Kidney capillary endothelial cell (primary cell): Measurements from ENCODE around the gene PSMD12.

Source experiments
- DNase-seq: peaks from one replicate; pipeline ENCODE4 v3.0.0-alpha.2; 2018; ENCODE audit warnings: low spot score

The PSMD12 gene

DNA sequence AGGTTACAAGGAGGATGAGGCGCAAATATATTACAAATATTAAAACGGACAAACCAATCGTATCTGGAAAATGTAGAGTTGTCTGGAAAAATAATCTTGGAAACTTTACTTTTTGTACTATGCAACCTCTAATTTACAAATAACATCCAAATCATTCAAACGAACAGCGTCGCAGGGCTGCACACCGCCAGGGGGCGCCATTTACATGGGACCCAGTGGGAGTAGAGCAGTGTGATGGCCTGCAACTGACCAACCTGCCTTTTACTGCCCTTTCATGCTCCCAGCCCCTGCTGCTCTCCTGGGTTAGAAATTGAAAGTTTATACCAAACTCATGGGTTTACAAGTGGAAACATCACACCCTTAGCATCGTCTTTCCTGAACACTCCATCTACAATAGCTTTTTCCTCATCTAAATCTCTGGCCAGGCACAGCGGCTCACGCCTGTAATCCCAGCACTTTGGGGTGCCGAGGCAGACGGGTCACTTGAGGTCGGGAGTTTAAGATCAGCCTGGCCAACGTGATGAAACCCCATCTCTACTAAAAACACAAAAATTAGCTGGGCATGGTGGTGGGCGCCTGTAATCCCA is 20.7 kb upstream of the PSMD12 start:
- DNase-seq = no peak

DNA sequence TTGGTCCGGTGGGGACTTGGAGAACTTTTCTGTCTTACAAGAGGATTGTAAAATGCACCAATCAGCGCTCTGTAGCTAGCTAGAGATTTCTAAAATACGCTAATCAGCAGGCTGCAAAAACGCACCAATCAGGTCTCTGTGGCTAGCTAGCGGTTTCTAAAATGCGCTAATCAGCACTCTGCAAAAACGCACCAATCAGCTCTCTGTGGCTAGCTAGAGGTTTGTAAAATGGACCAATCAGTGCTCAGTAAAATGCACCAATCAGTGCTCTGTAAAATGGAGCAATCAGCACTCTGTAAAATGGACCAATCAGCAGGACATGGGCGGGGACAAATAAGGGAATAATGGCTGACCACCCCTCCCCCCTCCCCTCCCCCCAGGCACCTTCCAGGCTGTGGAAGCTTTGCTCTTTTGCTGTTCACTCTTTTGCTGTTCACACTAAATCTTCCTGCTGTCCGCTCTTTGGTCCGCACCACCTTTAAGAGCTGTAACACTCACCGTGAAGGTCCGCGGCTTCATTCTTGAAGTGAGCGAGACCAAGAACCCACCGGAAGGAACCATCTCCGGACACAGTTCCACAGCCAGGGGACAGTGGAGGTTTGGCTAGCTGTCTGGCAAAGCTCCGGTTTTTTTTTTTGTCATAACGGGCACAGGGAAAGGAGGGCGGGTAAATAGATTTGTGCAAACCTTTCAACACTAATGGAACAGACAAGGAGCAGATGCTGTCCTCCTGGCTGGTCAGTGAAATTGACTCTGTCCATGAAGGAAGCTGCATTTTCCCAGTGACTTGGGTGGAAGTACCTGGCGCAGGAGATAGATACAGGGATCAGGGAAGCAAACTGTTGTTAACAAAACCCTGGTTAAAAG is 19.0 kb upstream of the PSMD12 start:
- DNase-seq = no peak

DNA sequence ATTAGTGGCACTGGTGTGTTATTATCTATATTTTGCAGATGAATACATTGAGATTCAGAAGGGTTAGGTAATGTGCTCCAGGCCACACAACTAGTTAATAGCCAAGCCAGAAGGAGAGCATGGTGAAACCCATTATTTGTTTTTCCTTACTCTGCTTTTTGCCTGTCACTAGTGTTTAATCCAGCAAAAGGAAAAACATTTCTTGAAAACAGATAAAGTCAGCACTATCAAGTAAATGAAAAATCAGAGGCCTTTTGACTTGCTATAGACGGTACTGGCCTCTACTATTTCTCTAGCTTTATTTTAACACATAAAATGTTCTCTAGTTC is 15.5 kb upstream of the PSMD12 start:
- DNase-seq = no peak

DNA sequence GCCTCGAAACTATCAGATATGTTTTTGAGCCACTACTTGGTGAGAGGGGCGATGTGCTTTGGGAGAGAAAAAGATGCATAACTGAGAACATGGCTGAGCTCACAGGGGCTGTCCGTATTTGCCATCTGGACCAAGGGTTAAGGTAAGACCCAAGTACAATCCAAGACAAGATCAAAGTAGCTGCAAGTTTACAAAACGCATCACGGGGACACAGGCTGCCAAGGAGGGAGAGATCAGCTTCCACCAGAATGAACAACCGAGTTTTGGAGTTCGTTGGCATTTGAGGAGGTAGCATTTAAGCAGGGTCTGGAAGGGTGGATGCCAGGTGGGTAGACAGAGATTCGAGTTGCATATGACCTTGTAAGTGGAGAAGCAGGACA is 12.9 kb upstream of the PSMD12 start:
- no peak for DNase-seq

DNA sequence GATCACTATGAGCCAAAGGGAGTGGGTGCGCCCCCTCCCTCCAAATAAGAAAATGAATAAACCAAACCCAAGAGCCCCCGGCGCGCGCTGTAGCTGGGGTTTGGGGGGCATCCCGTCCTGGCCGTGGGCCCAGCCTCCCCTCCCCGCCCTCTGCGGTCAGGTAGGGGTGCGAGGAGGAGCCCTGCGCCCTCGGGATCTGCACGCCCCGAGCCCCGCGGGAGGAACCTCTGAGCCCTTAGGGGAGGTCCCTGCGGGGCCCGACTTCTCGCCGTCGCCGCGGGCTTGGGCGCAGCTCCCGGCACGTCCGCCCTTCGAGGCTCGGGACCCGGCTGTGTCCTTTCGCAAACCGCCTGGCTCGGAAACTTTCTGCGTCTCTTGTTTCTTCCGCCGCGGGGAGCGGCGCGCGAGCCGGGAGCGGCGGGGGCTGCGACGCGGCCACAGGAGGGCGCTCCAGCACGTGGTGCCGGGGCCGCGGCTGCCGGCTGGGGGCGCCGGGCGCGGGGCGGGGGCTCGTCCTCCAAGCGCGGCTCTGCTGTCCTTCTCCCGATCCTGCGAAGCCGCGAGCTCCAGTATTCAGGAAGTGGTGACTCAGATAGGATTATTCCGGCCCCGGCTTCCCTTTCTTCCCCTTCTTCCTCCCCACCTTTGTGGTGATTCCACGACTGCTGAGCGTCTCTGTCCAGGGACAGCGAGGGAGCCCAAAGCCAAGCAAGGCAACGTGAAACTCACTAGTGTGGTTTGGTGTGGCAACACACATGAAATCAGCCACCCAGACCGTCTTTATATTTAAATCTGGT is 12.3 kb upstream of the PSMD12 start:
- peak; percentile 66 for DNase-seq

DNA sequence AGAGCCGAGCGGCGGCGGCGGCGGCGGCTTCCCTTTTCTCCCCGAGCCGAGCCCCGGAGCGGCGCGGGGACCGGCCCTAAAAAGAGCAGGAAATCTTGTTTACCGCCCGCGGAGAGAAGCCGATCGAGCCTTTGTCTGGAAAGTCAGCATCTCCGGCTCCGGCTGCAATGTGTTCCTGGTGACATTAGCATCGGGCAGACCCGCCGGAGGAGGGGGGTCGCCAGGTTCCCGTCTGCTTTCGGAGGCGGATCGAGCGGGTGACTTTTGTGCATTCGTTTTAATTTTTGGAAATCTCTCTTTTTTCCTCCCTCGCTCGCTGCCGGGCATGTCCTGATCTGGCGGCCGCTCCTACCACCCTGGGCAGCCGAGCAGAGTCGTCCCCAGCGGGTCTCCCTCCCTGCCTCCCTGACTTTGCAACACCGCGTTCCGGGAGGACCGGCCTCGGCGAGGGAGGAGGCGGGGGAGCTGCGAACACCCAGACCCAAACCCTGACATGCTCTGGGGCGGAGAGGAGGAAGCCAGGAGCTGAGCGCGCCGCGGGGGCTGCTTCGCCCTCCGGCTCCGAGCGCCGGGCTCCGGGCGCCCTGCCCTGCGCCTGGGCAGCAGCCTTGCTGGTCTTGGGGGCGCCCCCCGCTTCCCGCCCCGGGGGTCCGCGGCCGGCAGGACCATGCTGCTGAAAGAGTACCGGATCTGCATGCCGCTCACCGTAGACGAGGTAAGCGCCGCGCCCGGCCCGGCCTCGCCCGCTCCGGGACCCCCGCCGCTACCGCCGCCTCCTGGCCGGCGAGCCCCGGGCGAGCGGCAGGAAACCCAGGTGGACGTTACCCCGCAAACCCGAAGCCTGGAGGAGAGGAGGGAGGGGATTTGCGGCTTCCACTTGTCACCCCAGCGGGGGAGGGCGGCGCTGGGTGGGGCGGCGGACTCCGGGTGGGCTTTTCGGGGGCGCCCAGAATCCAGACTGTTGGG is 11.4 kb upstream of the PSMD12 start:
- DNase-seq = no peak

DNA sequence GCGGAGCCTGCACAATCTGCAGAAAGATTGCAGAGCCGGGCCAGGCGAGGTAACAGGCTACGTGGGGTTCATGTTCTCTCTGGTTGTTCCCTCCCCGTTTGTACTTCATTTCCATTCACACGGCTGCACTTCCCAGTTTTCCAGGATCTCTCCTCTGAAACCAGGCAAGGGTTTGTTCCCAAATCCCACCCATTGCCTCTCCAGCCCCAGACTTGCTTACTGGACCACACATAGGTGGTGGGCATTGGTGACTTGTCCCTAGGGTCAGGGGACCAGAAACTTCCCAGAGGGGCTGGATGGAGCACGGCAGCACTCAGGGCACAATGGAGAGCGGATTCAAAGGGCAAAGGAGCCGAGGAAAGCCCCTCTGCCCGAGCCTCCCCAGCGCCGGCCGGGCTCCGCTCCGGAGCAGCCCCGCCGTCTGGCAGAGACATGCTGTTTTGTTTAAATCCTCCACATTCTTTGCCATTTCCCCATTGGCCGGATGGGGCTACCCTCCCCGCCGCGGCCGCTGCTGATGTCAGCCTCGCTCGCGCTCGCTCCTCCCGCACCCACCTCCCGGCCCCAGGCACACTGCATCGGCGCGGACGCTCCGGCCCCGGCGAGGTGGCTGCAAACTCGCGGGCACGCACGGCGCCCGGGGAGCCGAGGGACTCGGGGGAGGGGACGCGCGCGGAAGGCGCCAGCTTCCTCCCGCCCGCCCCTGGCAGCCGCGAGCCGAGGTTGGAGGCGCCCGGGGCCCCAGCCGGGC is 10.5 kb upstream of the PSMD12 start, which contains the start of gene PITPNC1:
Gene PITPNC1 (plus strand): TSS at position 545 of the 751 bp plus-strand sequence.
- peak; percentile 80 for DNase-seq

DNA sequence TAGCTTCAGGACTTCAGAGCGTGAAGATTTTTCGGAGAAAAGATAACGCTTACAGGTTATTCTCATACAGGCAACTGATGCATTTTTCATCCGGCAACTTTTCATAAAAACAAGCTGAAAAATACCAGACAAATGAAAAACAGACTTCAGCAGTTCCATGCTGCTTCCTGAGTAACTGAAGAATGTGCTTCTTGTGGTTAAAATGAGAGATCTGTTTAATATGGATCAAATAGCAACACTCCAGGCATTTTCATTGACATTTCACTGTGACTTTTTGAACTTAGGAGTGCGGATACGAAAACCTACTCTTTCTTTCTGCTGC is 10.0 kb upstream of the PSMD12 start:
- DNase-seq = no peak

DNA sequence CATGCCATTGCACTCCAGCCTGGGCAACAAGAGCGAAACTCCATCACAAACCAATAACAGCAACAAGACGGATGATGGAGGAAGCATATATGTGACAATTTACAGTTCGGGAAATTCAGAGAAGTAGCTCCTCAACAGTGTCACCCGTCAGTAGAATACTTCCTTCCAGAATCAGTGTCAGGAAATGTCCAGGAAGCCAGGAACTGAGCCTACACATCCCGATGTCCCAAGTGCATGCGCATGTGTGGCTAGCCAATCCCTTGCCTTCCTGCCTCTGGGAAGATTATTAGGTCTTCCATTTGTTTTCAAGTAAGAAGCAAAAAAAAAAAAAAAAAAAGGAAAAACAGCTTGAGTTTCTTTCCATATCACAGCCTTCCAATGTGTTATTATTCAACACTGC is 9.3 kb upstream of the PSMD12 start:
- DNase-seq = peak; percentile 66

DNA sequence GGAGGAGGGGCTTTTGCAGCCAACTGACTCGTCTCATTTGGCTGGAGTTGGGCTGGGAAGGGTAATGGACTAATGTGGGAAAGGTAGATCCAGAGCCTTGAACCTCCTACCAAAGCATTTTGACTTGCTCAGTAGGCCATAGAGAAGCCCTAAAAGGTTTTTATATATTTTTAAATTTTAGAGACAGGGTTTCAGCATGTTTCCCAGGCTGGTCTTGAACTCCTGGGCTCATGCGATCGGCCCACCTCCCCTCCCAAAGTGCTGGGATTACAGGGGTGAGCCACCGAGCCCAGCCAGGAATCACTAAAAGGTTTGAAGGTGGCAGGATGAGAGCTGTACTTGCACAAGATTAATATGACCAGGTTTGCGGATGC is 8.7 kb upstream of the PSMD12 start:
- no peak for DNase-seq

DNA sequence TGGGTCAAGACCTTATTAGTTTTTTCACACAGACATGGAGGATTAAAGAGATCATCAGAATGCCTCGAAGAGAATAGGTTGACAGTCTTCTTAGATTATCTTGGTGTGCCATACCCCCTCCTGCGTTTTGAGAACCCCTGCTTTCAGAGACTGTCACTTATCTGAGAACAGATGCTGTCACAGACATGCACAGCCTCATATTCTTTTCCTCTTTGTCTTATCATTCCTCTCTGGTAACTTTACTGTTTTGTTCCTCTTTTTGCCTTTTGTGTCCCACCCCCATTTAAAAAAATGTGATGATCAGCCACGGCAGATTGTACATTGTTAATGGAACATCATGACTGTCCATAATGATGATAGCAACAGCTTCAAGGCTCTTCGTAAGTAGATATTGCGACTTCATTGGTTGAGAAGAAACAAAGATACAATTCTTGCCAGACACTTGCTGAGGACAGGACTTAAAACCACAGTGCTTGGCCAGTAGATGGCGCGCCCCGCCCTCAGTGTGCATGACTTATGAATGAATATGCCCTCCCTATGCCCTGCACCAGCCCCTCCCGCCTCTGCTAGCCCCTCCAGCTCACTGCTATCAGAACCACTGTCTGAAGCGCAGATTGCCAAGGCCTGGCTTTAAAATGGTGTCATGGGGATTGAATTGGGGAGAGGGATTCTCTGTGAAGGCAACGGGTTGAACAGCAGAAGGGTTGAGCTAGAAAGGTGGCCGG is 8.1 kb upstream of the PSMD12 start:
- peak; percentile 84 for DNase-seq

DNA sequence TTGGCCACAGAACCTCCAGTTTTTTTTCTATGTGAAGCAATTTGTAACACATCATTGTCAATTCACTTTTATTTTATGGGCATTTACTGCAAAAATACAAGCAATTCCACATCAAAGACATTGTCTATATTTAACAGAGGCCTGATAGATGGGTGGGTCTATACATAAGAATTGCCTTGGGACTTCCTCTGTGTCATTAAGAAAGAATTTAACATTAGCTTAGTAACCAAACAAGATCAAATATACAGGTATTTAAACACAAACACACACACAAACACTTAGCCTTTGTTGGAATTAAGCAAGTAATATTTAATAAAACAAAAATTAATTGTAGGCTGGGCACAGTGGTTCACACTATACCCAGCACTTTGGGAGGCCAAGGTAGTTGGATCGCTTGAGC is 6.4 kb upstream of the PSMD12 start:
- peak; percentile 21 for DNase-seq

DNA sequence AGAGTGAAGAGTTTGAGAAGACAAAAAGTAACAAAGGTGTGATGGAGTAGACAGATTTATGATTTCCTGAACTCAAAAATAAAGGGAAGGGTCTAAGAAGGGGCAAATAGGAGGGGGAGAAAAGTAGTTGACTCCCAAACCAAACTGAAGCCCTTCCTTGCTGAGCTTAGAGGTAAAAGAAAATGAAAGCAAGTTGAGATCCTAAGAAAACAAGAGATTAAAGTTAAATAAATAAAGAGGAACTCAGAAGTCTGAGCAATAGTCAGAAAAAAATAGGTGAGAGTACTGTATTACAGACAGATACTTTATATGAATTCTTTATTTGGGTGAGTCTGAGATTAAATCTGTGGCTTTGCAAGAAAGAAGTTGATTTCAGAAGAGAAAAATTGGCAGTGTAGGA is 3.3 kb upstream of the PSMD12 start:
- no peak for DNase-seq

DNA sequence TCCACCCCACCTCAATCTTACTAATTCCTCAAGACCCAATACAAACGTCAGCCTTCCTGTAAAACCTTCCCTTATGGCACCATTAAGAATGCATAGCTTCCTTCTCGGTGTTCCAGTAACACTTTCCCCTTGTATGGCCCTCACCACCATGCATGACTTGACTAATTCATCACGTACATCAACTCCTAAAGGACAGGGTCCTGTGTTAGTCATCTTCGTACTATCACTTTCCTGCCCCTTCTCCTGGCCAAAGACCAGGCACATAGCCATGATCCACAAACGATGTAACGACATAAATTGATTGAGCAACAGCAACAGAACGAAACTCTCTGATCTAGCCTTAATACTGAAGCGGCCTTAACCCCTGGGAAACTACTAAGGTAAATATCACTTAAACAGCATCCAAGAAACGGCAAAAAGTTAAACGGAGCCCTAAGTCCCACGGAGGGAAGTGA is 612 bp downstream of the PSMD12 start:
- peak; percentile 78 for DNase-seq

DNA sequence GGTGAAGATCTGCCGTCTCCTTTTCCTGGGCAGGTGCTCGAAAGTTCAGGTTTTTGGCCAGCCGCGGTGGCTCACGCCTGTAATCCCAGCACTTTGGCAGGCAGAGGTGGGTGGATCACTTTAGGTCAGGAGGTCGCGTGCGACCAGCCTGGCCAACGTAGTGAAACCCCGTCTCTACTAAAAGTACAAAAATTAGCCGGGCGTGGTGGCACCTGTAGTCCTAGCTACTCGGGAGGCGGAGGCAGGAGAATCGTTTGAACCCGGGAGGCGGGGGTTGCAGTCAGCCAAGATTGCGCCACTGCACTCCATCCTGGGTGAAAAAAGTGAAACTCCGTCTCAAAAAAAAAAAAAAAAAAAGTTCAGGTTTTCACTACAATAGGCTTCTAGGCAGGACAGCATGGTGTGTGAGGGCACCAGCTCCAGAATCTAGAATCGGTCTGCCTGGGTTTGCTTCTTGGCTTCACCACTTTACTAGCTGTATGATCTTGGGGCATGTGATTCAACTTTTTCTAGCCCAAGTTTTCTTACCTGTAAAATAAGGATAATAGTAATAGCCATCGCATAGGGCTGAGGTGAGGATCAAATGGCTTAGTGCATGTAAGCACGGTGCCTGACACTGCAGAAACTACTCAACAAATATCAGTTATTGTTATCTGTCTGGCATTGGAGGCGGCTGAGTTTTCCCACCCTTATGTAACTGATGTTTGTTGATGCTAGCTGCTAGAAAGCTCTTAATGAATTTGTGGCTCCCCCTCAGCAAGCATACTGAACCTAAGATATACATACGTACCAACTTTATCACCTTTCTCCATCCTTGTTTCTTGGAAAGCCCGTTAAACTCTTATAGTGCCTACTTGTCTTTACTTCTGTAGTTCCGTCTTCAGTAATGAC is 1.3 kb downstream of the PSMD12 start:
- DNase-seq = no peak

DNA sequence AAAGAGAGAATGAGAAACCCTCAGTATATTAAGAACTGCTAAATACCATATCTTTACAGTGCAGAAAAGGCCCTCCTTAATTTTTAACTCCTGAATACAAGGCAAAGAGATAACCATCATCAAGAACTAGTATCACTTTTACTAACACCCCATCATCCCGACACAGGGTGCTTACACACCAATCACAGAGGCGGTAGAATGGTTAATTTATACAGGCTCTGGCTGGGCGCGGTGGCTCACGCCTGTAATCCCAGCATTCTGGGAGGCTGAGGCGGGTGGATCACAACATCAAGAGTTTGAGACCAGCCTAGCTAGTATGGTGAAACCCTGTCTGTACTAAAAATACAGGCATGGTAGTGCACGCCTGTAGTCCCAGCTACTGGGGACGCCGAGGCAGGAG is 4.2 kb downstream of the PSMD12 start:
- DNase-seq = no peak

DNA sequence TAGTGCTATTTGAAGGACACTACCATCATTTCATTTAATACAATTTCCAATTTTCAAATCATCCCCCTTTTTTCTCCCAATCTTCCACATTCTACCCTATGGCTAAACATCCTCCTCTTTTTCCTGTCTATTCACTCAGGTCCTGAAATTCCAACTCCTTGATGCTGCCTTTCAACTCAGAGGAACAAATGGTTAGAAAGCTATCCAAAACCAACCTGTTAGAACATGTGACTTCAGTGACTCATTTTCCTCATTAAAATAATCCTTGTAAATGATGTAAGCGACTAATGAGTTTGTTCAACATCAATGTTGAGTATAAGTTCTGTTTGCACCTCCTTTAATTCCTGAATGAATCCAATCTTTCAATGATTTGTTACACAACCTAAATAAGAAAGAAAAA is 5.5 kb downstream of the PSMD12 start:
- DNase-seq = no peak

DNA sequence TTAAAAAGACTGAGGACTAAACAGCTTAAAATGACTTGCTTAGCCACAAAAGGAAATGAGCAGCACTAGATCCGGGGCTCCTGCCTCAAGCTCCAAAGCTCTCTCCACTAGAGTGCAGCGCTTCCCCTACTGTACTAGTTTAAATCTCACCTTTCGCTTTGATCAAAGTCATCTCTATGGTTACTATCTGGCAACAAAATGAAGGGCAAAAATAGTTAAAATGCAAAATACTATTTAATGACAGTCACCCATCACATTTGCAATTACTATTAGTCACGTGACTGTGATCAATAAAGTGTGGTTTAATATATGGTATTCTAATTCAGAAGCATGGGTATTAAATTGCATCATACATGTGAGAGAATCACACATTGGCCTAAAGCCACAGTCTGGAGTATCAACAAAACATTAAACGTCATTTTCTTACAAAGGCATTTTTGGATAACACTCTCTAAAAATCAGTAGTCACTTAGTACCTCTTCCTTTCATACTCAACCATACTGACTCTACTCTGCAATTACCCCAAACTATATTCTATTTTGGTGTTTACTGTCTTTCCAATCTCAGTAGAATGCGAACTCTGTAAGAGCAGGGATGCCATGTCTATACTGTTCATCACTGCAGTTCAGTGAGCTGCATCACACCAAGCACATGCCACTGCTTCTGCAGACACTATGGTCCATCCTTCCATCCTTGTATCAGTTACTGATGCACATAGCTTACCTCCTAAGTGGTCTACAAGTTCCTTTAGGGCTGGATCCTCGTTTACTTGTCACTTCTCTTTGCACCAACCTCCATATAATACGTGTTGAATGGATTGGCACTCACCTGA is 6.2 kb downstream of the PSMD12 start:
- no peak for DNase-seq

DNA sequence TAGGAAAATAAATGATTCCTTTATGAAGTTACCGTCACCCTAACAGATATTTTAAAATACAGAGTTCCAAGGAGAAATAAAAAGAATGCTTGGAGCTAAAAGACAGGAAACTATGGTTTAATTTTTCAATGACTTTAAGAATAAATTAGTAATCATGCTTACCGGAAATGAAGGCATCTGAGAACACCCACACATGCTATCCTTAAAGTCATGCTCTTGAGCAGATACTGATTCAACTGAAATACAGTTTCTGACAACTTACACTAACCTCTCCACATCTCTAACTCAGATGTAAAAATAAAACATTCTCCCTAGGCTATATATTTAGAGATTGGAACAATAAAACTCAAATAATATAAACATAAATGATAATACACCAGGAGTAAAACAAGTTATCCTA is 7.8 kb downstream of the PSMD12 start:
- no peak for DNase-seq
